ENCODE data around the gene ACSF3.
"Not testable (repeated sequence)": the region's sequence is repeated elsewhere in the genome, so short reads cannot be mapped to it uniquely, and the experiment has no call there.

ACSF3 gene

GRCh38 chr16:89175280-89176146 lies 81.9 kb downstream of the ACSF3 start:
- no peak for DNase-seq (ENCODE audit: low spot score)

GRCh38 chr16:89176147-89176690 lies 82.6 kb downstream of the ACSF3 start:
- DNase-seq (ENCODE audit: low spot score) = no peak

- no peak for DNase-seq (ENCODE audit: low spot score)
Measured at GRCh38 chr16:89176717-89177116, 83.1 kb downstream of the ACSF3 start.

GRCh38 chr16:89177501-89177900 lies 83.8 kb downstream of the ACSF3 start:
- no peak for DNase-seq (ENCODE audit: low spot score)

- no peak for DNase-seq (ENCODE audit: low spot score)
Measured at GRCh38 chr16:89178453-89179147, 84.9 kb downstream of the ACSF3 start.

GRCh38 chr16:89179148-89179484 lies 85.5 kb downstream of the ACSF3 start:
- no peak for DNase-seq (ENCODE audit: low spot score)

- no peak for DNase-seq (ENCODE audit: low spot score)
Measured at GRCh38 chr16:89179656-89180315, 86.1 kb downstream of the ACSF3 start.

GRCh38 chr16:89183463-89183862 lies 89.8 kb downstream of the ACSF3 start:
- DNase-seq (ENCODE audit: low spot score) = no peak

- DNase-seq (ENCODE audit: low spot score) = no peak
Measured at GRCh38 chr16:89183975-89184676, 90.5 kb downstream of the ACSF3 start.

- DNase-seq (ENCODE audit: low spot score) = no peak
Measured at GRCh38 chr16:89184677-89184932, 91.0 kb downstream of the ACSF3 start.

GRCh38 chr16:89184933-89185794 lies 91.5 kb downstream of the ACSF3 start:
- no peak for DNase-seq (ENCODE audit: low spot score)

GRCh38 chr16:89185887-89186592 lies 92.4 kb downstream of the ACSF3 start:
- DNase-seq (ENCODE audit: low spot score) = not testable (repeated sequence)

GRCh38 chr16:89186593-89187031 lies 93.0 kb downstream of the ACSF3 start:
- not testable (repeated sequence) for DNase-seq (ENCODE audit: low spot score)

GRCh38 chr16:89187032-89187769 lies 93.5 kb downstream of the ACSF3 start:
- DNase-seq (ENCODE audit: low spot score) = peak; percentile 28

GRCh38 chr16:89187770-89188392 lies 94.2 kb downstream of the ACSF3 start:
- peak; percentile 38 for DNase-seq (ENCODE audit: low spot score)

- DNase-seq (ENCODE audit: low spot score) = not testable (repeated sequence)
Measured at GRCh38 chr16:89188471-89189357, 95.1 kb downstream of the ACSF3 start.

GRCh38 chr16:89189358-89190025 lies 95.8 kb downstream of the ACSF3 start:
- DNase-seq (ENCODE audit: low spot score) = no peak
